ENCODE results near the gene NEK11.

The NEK11 gene

DNA sequence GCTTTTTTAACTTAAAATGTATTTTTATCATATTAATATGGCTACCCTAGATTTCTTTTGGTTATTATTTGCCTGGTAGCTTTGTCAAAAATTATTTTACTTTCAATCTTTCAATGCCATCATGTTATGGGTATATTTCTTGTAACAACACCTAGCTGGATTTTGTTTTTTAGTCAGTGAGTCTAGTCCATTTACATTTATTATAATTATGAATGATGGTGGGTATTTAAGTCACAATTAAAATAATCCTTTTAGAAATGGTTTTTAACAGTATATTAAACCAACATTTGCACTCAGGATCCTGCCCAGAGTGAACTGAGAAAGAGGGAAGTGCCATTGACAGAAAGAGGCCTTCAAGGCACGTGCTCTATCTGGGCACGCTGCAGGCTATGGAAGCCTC is 315.1 kb downstream of the NEK11 start:
- in situ Hi-C loops (cut with MboI; ENCODE audit: low sequenced_read_pairs, unreplicated experiment), result no loop called here
- TF ChIP-seq, protein P1, sequence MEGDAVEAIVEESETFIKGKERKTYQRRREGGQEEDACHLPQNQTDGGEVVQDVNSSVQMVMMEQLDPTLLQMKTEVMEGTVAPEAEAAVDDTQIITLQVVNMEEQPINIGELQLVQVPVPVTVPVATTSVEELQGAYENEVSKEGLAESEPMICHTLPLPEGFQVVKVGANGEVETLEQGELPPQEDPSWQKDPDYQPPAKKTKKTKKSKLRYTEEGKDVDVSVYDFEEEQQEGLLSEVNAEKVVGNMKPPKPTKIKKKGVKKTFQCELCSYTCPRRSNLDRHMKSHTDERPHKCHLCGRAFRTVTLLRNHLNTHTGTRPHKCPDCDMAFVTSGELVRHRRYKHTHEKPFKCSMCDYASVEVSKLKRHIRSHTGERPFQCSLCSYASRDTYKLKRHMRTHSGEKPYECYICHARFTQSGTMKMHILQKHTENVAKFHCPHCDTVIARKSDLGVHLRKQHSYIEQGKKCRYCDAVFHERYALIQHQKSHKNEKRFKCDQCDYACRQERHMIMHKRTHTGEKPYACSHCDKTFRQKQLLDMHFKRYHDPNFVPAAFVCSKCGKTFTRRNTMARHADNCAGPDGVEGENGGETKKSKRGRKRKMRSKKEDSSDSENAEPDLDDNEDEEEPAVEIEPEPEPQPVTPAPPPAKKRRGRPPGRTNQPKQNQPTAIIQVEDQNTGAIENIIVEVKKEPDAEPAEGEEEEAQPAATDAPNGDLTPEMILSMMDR (IDR thresholded peaks at IDR 0.05; ENCODE audit: borderline replicate concordance, control extremely low read depth, extremely low read depth, insufficient read depth, missing control alignments), result no peak
- no peak for DNase-seq (ENCODE audit: low spot score)

GRCh38 chr3:131348911-131349310 is 322.2 kb downstream of the NEK11 start:
- TF ChIP-seq, protein P1 (IDR thresholded peaks at IDR 0.05; ENCODE audit: borderline replicate concordance, control extremely low read depth, extremely low read depth, insufficient read depth, missing control alignments), result no peak
- in situ Hi-C loops (cut with MboI; ENCODE audit: low sequenced_read_pairs, unreplicated experiment), result no loop called here
- DNase-seq (ENCODE audit: low spot score), result no peak

GRCh38 chr3:131349454-131349853 is 322.8 kb downstream of the NEK11 start:
- TF ChIP-seq, protein P1 (IDR thresholded peaks at IDR 0.05; ENCODE audit: borderline replicate concordance, control extremely low read depth, extremely low read depth, insufficient read depth, missing control alignments), result no peak
- no peak for DNase-seq (ENCODE audit: low spot score)
- in situ Hi-C loops (cut with MboI; ENCODE audit: low sequenced_read_pairs, unreplicated experiment), result no loop called here

- in situ Hi-C loops (cut with MboI; ENCODE audit: low sequenced_read_pairs, unreplicated experiment), result no loop called here
- no peak for DNase-seq (ENCODE audit: low spot score)
- TF ChIP-seq, protein P1 (IDR thresholded peaks at IDR 0.05; ENCODE audit: borderline replicate concordance, control extremely low read depth, extremely low read depth, insufficient read depth, missing control alignments), result no peak
These were observed 323.3 kb downstream of the NEK11 start for GRCh38 chr3:131349946-131350347.

GRCh38 chr3:131350506-131350905 is 323.8 kb downstream of the NEK11 start:
- in situ Hi-C loops (cut with MboI; ENCODE audit: low sequenced_read_pairs, unreplicated experiment), result no loop called here
- TF ChIP-seq, protein P1 (IDR thresholded peaks at IDR 0.05; ENCODE audit: borderline replicate concordance, control extremely low read depth, extremely low read depth, insufficient read depth, missing control alignments), result no peak
- no peak for DNase-seq (ENCODE audit: low spot score)

DNA sequence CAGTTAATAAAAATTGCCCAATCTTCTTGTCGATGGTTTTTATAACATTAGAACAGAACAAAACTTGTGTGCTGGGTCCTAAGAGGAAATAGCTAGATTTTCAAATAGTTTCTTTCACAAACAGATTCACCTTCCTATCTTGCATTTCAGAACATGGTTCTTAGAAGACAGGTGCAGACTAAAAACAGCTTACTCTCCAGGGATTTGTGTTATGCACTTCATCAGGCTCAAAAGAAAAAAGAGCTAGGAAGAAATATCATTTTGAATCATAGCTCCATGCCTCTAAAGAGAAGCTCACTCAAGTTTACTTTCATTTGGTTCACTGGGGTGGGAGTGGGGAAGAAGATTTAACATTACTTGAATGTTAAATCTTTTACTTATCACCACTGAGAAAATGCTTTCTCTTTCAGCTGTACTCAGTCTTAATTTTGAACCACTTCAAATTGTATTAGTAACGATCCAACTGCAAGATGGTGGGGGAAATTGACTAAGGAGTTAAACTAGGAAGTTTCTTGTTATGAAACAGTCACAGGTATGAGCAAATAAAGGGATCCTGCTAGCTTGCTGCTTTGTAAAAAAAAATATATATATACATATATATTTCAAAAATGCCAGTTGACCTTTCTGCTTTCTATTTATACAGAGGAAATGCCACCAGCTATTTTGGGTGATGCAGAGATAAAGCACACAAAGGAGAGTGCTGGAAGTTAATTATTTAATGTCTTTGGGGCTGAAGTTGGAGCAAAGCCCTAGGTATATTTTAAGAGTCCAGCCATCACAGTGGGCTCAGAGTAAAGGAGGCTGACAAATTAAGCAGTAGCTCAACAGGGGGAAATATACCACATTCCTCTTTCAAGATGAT is 326.6 kb downstream of the NEK11 start:
- no peak for DNase-seq (ENCODE audit: low spot score)
- in situ Hi-C loops (cut with MboI; ENCODE audit: low sequenced_read_pairs, unreplicated experiment), result no loop called here
- TF ChIP-seq, protein P1 (IDR thresholded peaks at IDR 0.05; ENCODE audit: borderline replicate concordance, control extremely low read depth, extremely low read depth, insufficient read depth, missing control alignments), result no peak
